ENCODE measurements around the gene HIGD1B.
"Not testable (repeated sequence)": the region's sequence is repeated elsewhere in the genome, so short reads cannot be mapped to it uniquely, and the experiment has no call there.

DNA sequence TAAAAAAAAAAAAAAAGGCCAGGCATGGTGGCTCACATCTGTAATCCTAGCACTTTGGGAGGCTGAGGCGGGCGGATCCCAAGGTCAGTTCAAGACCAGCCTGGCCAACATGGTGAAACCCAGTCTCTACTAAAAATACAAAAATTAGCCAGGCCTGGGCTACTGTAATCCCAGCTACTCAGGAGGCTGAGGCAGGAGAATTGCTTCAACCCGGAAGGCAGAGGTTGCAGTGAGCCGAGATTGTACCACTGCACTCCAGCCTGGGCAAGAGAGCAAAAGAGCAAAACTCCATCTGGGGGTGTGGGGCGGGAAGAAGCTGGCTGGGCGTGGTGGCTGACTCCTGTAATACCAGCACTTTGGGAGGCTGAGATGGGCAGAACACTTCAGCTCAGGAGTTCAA is 29.2 kb upstream of the HIGD1B start:
- TF ChIP-seq, protein P1, sequence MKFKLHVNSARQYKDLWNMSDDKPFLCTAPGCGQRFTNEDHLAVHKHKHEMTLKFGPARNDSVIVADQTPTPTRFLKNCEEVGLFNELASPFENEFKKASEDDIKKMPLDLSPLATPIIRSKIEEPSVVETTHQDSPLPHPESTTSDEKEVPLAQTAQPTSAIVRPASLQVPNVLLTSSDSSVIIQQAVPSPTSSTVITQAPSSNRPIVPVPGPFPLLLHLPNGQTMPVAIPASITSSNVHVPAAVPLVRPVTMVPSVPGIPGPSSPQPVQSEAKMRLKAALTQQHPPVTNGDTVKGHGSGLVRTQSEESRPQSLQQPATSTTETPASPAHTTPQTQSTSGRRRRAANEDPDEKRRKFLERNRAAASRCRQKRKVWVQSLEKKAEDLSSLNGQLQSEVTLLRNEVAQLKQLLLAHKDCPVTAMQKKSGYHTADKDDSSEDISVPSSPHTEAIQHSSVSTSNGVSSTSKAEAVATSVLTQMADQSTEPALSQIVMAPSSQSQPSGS (tag by site-specific recombination; IDR thresholded peaks at IDR 0.05; ENCODE audit: low read depth): not testable (repeated sequence)
- TF ChIP-seq, protein P2, sequence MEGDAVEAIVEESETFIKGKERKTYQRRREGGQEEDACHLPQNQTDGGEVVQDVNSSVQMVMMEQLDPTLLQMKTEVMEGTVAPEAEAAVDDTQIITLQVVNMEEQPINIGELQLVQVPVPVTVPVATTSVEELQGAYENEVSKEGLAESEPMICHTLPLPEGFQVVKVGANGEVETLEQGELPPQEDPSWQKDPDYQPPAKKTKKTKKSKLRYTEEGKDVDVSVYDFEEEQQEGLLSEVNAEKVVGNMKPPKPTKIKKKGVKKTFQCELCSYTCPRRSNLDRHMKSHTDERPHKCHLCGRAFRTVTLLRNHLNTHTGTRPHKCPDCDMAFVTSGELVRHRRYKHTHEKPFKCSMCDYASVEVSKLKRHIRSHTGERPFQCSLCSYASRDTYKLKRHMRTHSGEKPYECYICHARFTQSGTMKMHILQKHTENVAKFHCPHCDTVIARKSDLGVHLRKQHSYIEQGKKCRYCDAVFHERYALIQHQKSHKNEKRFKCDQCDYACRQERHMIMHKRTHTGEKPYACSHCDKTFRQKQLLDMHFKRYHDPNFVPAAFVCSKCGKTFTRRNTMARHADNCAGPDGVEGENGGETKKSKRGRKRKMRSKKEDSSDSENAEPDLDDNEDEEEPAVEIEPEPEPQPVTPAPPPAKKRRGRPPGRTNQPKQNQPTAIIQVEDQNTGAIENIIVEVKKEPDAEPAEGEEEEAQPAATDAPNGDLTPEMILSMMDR (tag by site-specific recombination; IDR thresholded peaks at IDR 0.05): not testable (repeated sequence)
- not testable (repeated sequence) for TF ChIP-seq ZNF311 (tag by site-specific recombination; IDR thresholded peaks at IDR 0.05; ENCODE audit: borderline replicate concordance); BCL11A (tag by site-specific recombination; IDR thresholded peaks at IDR 0.05; ENCODE audit: low read depth); ZNF747 (tag by site-specific recombination; IDR thresholded peaks at IDR 0.05); HOXD13 (CRISPR knock-in tag; IDR thresholded peaks at IDR 0.05; ENCODE audit: borderline replicate concordance); MEIS1 (CRISPR knock-in tag; IDR thresholded peaks at IDR 0.05; ENCODE audit: borderline replicate concordance)
- TF ChIP-seq, protein P3, sequence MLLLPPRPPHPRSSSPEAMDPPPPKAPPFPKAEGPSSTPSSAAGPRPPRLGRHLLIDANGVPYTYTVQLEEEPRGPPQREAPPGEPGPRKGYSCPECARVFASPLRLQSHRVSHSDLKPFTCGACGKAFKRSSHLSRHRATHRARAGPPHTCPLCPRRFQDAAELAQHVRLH (tag by site-specific recombination; IDR thresholded peaks at IDR 0.05): not testable (repeated sequence)
- TF ChIP-seq, protein P4, sequence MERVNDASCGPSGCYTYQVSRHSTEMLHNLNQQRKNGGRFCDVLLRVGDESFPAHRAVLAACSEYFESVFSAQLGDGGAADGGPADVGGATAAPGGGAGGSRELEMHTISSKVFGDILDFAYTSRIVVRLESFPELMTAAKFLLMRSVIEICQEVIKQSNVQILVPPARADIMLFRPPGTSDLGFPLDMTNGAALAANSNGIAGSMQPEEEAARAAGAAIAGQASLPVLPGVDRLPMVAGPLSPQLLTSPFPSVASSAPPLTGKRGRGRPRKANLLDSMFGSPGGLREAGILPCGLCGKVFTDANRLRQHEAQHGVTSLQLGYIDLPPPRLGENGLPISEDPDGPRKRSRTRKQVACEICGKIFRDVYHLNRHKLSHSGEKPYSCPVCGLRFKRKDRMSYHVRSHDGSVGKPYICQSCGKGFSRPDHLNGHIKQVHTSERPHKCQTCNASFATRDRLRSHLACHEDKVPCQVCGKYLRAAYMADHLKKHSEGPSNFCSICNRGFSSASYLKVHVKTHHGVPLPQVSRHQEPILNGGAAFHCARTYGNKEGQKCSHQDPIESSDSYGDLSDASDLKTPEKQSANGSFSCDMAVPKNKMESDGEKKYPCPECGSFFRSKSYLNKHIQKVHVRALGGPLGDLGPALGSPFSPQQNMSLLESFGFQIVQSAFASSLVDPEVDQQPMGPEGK (tag by site-specific recombination; IDR thresholded peaks at IDR 0.05): not testable (repeated sequence)
- TF ChIP-seq, protein P5, sequence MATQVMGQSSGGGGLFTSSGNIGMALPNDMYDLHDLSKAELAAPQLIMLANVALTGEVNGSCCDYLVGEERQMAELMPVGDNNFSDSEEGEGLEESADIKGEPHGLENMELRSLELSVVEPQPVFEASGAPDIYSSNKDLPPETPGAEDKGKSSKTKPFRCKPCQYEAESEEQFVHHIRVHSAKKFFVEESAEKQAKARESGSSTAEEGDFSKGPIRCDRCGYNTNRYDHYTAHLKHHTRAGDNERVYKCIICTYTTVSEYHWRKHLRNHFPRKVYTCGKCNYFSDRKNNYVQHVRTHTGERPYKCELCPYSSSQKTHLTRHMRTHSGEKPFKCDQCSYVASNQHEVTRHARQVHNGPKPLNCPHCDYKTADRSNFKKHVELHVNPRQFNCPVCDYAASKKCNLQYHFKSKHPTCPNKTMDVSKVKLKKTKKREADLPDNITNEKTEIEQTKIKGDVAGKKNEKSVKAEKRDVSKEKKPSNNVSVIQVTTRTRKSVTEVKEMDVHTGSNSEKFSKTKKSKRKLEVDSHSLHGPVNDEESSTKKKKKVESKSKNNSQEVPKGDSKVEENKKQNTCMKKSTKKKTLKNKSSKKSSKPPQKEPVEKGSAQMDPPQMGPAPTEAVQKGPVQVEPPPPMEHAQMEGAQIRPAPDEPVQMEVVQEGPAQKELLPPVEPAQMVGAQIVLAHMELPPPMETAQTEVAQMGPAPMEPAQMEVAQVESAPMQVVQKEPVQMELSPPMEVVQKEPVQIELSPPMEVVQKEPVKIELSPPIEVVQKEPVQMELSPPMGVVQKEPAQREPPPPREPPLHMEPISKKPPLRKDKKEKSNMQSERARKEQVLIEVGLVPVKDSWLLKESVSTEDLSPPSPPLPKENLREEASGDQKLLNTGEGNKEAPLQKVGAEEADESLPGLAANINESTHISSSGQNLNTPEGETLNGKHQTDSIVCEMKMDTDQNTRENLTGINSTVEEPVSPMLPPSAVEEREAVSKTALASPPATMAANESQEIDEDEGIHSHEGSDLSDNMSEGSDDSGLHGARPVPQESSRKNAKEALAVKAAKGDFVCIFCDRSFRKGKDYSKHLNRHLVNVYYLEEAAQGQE (tag by site-specific recombination; IDR thresholded peaks at IDR 0.05): not testable (repeated sequence)
- TF ChIP-seq, protein P6, sequence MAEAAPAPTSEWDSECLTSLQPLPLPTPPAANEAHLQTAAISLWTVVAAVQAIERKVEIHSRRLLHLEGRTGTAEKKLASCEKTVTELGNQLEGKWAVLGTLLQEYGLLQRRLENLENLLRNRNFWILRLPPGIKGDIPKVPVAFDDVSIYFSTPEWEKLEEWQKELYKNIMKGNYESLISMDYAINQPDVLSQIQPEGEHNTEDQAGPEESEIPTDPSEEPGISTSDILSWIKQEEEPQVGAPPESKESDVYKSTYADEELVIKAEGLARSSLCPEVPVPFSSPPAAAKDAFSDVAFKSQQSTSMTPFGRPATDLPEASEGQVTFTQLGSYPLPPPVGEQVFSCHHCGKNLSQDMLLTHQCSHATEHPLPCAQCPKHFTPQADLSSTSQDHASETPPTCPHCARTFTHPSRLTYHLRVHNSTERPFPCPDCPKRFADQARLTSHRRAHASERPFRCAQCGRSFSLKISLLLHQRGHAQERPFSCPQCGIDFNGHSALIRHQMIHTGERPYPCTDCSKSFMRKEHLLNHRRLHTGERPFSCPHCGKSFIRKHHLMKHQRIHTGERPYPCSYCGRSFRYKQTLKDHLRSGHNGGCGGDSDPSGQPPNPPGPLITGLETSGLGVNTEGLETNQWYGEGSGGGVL (tag by site-specific recombination; IDR thresholded peaks at IDR 0.05): not testable (repeated sequence)
